Aorta (tissue), 5 donors: Measurements from ENCODE around the gene NLGN1. TPM values are rescaled to one million over a fixed set of nuclear protein-coding genes. Genes with fewer than 3 reads are reported as not detected.
"Not testable (repeated sequence)": the region's sequence is repeated elsewhere in the genome, so short reads cannot be mapped to it uniquely, and the experiment has no call there.

Experiments used
- ATAC-seq: fragments of 200-7000 bp; cut with Tn5 transposase; one replicate; pipeline ENCODE4 v1.9.1; 2022; ENCODE audit warnings: moderate library complexity; ENCODE audit not compliant: low FRiP score
- DNase-seq, 2 donors: peaks; one replicate each; pipeline ENCODE4 v3.0.0-alpha.2; 2020
- H3K27ac ChIP-seq, 2 donors: one replicate each; pipeline ENCODE4 v1.5.1; 2013; ENCODE audit warnings: low read length in 2 of 2, mild to moderate bottlenecking in 2 of 2, moderate library complexity in 2 of 2, control low read depth in 1 of 2, inconsistent platforms in 1 of 2, low read depth in 1 of 2
- H3K27me3 ChIP-seq, 2 donors: one replicate each; pipeline ENCODE4 v1.6.1; 2013; ENCODE audit warnings: control low read depth in 1 of 2, low read length in 1 of 2, mild to moderate bottlenecking in 1 of 2, moderate library complexity in 1 of 2; ENCODE audit not compliant: insufficient read depth in 2 of 2, control insufficient read depth in 1 of 2
- H3K36me3 ChIP-seq, 2 donors: one replicate each; pipeline ENCODE4 v1.6.1; 2013; ENCODE audit warnings: control low read depth in 1 of 2, low read length in 1 of 2, mild to moderate bottlenecking in 1 of 2; ENCODE audit not compliant: insufficient read depth in 2 of 2, control insufficient read depth in 1 of 2
- H3K4me1 ChIP-seq, 2 donors: one replicate each; pipeline ENCODE4 v1.6.1; 2013; ENCODE audit warnings: low read length in 2 of 2, control low read depth in 1 of 2, mild to moderate bottlenecking in 1 of 2, moderate library complexity in 1 of 2; ENCODE audit not compliant: insufficient read depth in 2 of 2, control insufficient read depth in 1 of 2
- H3K4me3 ChIP-seq, 2 donors: one replicate each; pipeline ENCODE4 v1.5.1; 2013; ENCODE audit warnings: low read length in 2 of 2, control low read depth in 1 of 2, mild to moderate bottlenecking in 1 of 2
- H3K9me3 ChIP-seq: one replicate; pipeline ENCODE4 v1.6.1; 2013; ENCODE audit warnings: mild to moderate bottlenecking, low read length; ENCODE audit not compliant: control insufficient read depth
- WGBS, 2 donors: extraction: QIAGEN DNeasy Blood & Tissue Kit; methylation state at CpG; one replicate each; pipeline ENCODE4 v1.1.7; 2013; 5-methylcytosine and 5-hydroxymethylcytosine counted together
- intact Hi-C, 2 donors: fragments of 100-400 bp; cut with DNase I; formaldehyde crosslinking; loops; one replicate each; pipeline versions ENCODE4 v1.14.2 to v1.15.0; 2022
- long read RNA-seq, 2 donors: library from polyadenylated mRNA; unstranded; transcript quantifications; one replicate each; pipeline ENCODE4 v2.0.0, GENCODE V29; 2020 to 2021
- polyA plus RNA-seq, 2 donors: library from polyadenylated mRNA; stranded (reverse); fragments of 200-250 nt; gene quantifications; one replicate each; pipeline ENCODE4 v1.2.3, GENCODE V29; 2013
- total RNA-seq, 2 donors: library from RNA; stranded (reverse); fragmentation: NEBNext Ultra II Directional; extraction: Animal tissue kit (Norgen Biotek cat#: 25700); gene quantifications; one replicate each; pipeline ENCODE4 v1.2.1, GENCODE V29; 2021
- donor health status: healthy with polysubstance abuse.
- donor health status: Bipolar disorder and iron deficiency.
- donor health status: DM: no; HTN: no; CAD: no.
- donor health status: DM: no; HTN: no; CAD: no.
- donor health status: DM: yes; HTN: yes; CAD: no.

The NLGN1 gene
- total RNA-seq = 10 to 100 TPM; 15.5 to 20.0 TPM
- 1 to 10 TPM in 1 of 2 donors, under 1 TPM in 1; 0.50 to 1.7 TPM for polyA plus RNA-seq
- long read RNA-seq, donor 1, partial matches to known transcripts = 0 of 16 reads
- long read RNA-seq, donor 1, other reads (novel, unspliced or antisense) = 13 of 16 reads
- long read RNA-seq, donor 2, partial matches to known transcripts = 0 of 17 reads
- long read RNA-seq, donor 2, other reads (novel, unspliced or antisense) = 17 of 17 reads

GRCh38 chr3:173397161-173398110 lies at the start of gene NLGN1:
Gene NLGN1 (plus strand): TSS chr3:173397744.
- DNase-seq = peak; percentile 83 to 90
- H3K27me3 ChIP-seq = no peaks in the 10 kb centered on the region
- H3K27ac ChIP-seq = peak within 1 kb of the TSS; percentile 28 to 74
- peaks cover 0 to 1% of the 10 kb centered on the region in 2 donors for H3K4me1 ChIP-seq
- no peaks in the 10 kb centered on the region for H3K36me3 ChIP-seq
- intact Hi-C loops = no loop called here
- no peaks in the 10 kb centered on the region for H3K9me3 ChIP-seq
- peak within 1 kb of the TSS; percentile 61 to 82 for H3K4me3 ChIP-seq
- WGBS, 2 donors = 0% methylated on average over 69 to 70 of the region's 70 CpGs
- peak; percentile 85 for ATAC-seq

GRCh38 chr3:173351886-173352285 lies 45.7 kb upstream of the NLGN1 start:
- intact Hi-C loops = no loop called here
- no peak overlapping the region for H3K27ac ChIP-seq
- no peaks in the 10 kb centered on the region for H3K36me3 ChIP-seq
- no peaks in the 10 kb centered on the region for H3K27me3 ChIP-seq
- peaks cover 7% of the 10 kb centered on the region for H3K9me3 ChIP-seq
- DNase-seq = no peak
- ATAC-seq = no peak
- no peak overlapping the region for H3K4me3 ChIP-seq
- no peaks in the 10 kb centered on the region for H3K4me1 ChIP-seq

DNA sequence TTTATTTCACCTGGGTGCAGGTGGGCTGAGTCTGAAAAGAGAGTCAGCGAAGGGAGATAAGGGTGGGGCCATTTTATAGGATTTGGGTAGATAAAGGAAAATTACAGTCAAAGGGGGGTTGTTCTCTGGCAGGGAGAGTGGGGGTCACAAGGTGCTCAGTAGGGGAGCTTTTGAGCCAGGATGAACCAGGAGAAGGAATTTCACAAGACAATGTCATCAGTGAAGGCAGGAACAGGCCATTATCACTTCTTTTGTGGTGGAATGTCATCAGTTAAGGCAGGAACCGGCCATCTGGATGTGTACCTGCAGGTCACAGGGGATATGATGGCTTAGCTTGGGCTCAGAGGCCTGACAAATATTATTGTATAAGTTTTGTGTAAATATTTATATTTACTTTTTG lies 44.4 kb upstream of the NLGN1 start:
- H3K9me3 ChIP-seq, H3K36me3 ChIP-seq, ATAC-seq, H3K27me3 ChIP-seq, intact Hi-C loops, H3K27ac ChIP-seq, DNase-seq, H3K4me1 ChIP-seq, H3K4me3 ChIP-seq: not testable (repeated sequence)
- 62 to 73% methylated on average over 2 of the region's 2 CpGs for WGBS, 2 donors

DNA sequence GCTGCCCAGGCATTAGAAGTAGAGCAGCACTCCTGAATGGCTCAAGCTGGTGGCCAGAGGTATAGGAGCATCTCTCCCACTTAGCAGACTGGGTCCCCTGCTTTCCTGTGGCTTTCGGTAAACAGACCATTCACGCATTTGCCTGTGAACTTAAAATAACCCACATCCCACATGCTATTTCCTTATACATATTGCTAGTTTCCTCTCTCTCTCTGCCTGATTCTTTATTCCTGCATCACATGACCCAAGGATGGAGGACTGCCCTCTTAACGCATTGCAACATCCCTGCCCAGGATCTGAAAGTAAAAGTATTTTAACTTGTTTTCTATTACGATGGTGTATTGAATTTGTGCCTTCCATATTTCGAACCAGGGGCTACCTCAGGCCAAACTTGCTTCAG lies 43.4 kb upstream of the NLGN1 start:
- Histone ChIP-seq H3K4me1 (no peaks in the 10 kb centered on the region), H3K9me3 (peaks cover 7% of the 10 kb centered on the region), H3K27me3 (no peaks in the 10 kb centered on the region), H3K27ac (no peak overlapping the region), H3K36me3 (no peaks in the 10 kb centered on the region), H3K4me3 (no peak overlapping the region)
- no peak for DNase-seq
- intact Hi-C loops = no loop called here
- ATAC-seq = no peak
- 63 to 73% methylated on average over 5 of the region's 5 CpGs for WGBS, 2 donors

- no peaks in the 10 kb centered on the region for H3K4me1 ChIP-seq
- 41 to 44% methylated on average over 3 of the region's 3 CpGs for WGBS, 2 donors
- H3K27me3 ChIP-seq = no peaks in the 10 kb centered on the region
- H3K27ac ChIP-seq = no peak overlapping the region
- H3K36me3 ChIP-seq = no peaks in the 10 kb centered on the region
- no peaks in the 10 kb centered on the region for H3K9me3 ChIP-seq
- no peak overlapping the region for H3K4me3 ChIP-seq
- intact Hi-C loops = loop anchor here (5.0 kb wide), 1 partner anchor 180 kb away; no protein-coding TSS in a partner anchor
- ATAC-seq (no peak), DNase-seq (peak in 1 of 2 donors; percentile 37)
Observed at GRCh38 chr3:173371848-173372487, 25.6 kb upstream of the NLGN1 start.

GRCh38 chr3:173380681-173381080 lies 16.9 kb upstream of the NLGN1 start:
- no peaks in the 10 kb centered on the region for H3K4me1 ChIP-seq
- DNase-seq = no peak
- H3K27me3 ChIP-seq = no peaks in the 10 kb centered on the region
- no peaks in the 10 kb centered on the region for H3K36me3 ChIP-seq
- H3K4me3 ChIP-seq = no peak overlapping the region
- intact Hi-C loops = no loop called here
- no peak for ATAC-seq
- H3K27ac ChIP-seq = no peak overlapping the region
- WGBS, 2 donors = 95 to 96% methylated on average over 3 of the region's 3 CpGs
- H3K9me3 ChIP-seq = no peaks in the 10 kb centered on the region

DNA sequence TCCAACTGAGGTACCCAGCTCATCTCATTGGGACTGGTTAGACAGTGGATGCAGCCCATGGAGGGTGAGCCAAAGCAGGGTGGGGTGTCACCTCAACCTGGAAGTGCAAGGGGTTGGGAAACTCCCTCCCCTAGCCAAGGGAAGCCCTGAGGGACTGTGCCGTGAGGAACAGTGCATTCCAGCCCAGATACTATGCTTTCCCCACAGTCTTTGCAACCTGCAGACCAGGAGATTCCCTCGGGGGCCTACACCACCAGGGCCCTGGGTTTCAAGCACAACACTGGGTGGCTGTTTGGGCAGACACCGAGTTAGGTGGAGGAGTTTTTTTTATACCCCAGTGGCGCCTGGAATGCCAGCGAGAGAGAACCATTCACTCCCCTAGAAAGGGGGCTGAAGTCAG lies 15.6 kb upstream of the NLGN1 start:
- DNase-seq, H3K27me3 ChIP-seq, ATAC-seq, H3K4me3 ChIP-seq, H3K27ac ChIP-seq, H3K4me1 ChIP-seq, H3K36me3 ChIP-seq, intact Hi-C loops, H3K9me3 ChIP-seq: not testable (repeated sequence)
- 85 to 86% methylated on average over 5 of the region's 5 CpGs for WGBS, 2 donors

DNA sequence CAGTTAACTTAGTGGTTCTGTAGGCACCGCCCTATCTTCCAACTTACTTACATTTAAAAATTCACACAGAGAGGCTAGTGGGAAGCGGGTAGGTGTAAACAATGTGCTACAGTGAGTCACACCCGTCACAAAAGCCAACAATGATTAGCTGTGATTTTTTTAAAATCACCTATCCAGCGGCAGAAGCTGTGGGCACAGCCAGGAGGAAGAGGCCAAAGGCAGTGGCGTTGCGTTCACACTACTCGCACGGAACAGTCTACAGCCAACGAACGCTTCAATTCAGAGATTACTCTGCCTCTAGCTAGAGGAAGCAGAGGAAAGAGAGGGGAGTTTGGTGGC lies 2.5 kb upstream of the NLGN1 start:
- ATAC-seq = no peak
- H3K27ac ChIP-seq = peak overlapping the region; percentile 53 to 72
- intact Hi-C loops = no loop called here
- no peaks in the 10 kb centered on the region for H3K36me3 ChIP-seq
- H3K27me3 ChIP-seq = no peaks in the 10 kb centered on the region
- no peak for DNase-seq
- no peaks in the 10 kb centered on the region for H3K9me3 ChIP-seq
- H3K4me1 ChIP-seq = no peaks in the 10 kb centered on the region
- H3K4me3 ChIP-seq = peak overlapping the region; percentile 23 to 41
- 2% methylated on average over 10 of the region's 10 CpGs for WGBS, 2 donors
